DND-41 (cell line): ENCODE results near the gene MLLT6.

Experiments used
- ATAC-seq: fragments of 200-7000 bp; cut with Tn5 transposase; 3 replicates; pipeline ENCODE4 v1.9.1; 2021; ENCODE audit warnings: low read depth; ENCODE audit not compliant: insufficient read depth
- DNase-seq: peaks from one replicate; pipeline ENCODE4 v3.0.0-alpha.2; 2020
- H2AFZ ChIP-seq: 2 replicates; pipeline ENCODE4 v1.6.0; 2012; ENCODE audit warnings: low read depth, low read length
- H3K27ac ChIP-seq: 2 replicates; pipeline ENCODE4 v1.5.1; 2012; ENCODE audit warnings: low read length, inconsistent platforms
- H3K27me3 ChIP-seq: fragments of 200-600 bp; sonication (generic); 2 replicates; pipeline ENCODE4 v1.6.0; 2012; ENCODE audit warnings: low read length, mild to moderate bottlenecking, inconsistent platforms; ENCODE audit not compliant: insufficient read depth, poor library complexity
- H3K36me3 ChIP-seq: 2 replicates; pipeline ENCODE4 v1.5.1; 2012; ENCODE audit warnings: low read length, inconsistent platforms; ENCODE audit not compliant: insufficient read depth
- H3K4me1 ChIP-seq: 2 replicates; pipeline ENCODE4 v1.5.1; 2012; ENCODE audit warnings: mild to moderate bottlenecking, low read length; ENCODE audit not compliant: insufficient read depth
- H3K4me2 ChIP-seq: 2 replicates; pipeline ENCODE4 v1.6.0; 2012; ENCODE audit warnings: mild to moderate bottlenecking, moderate library complexity, low read length, inconsistent platforms; ENCODE audit not compliant: insufficient read depth
- H3K4me3 ChIP-seq, 2 experiments: fragments of 200-600 bp in 1 of 2; shearing (Covaris generic) in 1 of 2; 2 replicates each; pipeline ENCODE4 v1.5.1; 2012 to 2016; ENCODE audit warnings: inconsistent platforms in 2 of 2, low read length in 2 of 2, mild to moderate bottlenecking in 2 of 2, low read depth in 1 of 2, moderate library complexity in 1 of 2
- H3K79me2 ChIP-seq: 2 replicates; pipeline ENCODE4 v1.6.0; 2012; ENCODE audit warnings: low read length, inconsistent platforms; ENCODE audit not compliant: insufficient read depth
- H3K9ac ChIP-seq: 2 replicates; pipeline ENCODE4 v1.6.0; 2012; ENCODE audit warnings: low read depth, mild to moderate bottlenecking, inconsistent platforms, low read length, moderate library complexity
- H3K9me3 ChIP-seq: 2 replicates; pipeline ENCODE4 v1.5.1; 2012; ENCODE audit warnings: low read length, moderate library complexity, mild to moderate bottlenecking, inconsistent platforms; ENCODE audit not compliant: insufficient read depth, severe bottlenecking
- H4K20me1 ChIP-seq: 2 replicates; pipeline ENCODE4 v1.6.0; 2012; ENCODE audit warnings: low read length; ENCODE audit not compliant: insufficient read depth
- EZH2 ChIP-seq: IDR thresholded peaks from 3 replicates; pipeline ENCODE4 v1.6.1; 2012; ENCODE audit warnings: borderline replicate concordance, low read depth, mild to moderate bottlenecking, moderate library complexity, low read length, inconsistent platforms; ENCODE audit not compliant: severe bottlenecking
- TF ChIP-seq, protein P1 (sequence below): IDR thresholded peaks from 2 replicates; pipeline ENCODE4 v1.5.1; 2012; ENCODE audit warnings: borderline replicate concordance, low read length, moderate library complexity, mild to moderate bottlenecking; ENCODE audit not compliant: poor library complexity, severe bottlenecking; ENCODE audit errors: extremely low read depth

The MLLT6 gene

DNA sequence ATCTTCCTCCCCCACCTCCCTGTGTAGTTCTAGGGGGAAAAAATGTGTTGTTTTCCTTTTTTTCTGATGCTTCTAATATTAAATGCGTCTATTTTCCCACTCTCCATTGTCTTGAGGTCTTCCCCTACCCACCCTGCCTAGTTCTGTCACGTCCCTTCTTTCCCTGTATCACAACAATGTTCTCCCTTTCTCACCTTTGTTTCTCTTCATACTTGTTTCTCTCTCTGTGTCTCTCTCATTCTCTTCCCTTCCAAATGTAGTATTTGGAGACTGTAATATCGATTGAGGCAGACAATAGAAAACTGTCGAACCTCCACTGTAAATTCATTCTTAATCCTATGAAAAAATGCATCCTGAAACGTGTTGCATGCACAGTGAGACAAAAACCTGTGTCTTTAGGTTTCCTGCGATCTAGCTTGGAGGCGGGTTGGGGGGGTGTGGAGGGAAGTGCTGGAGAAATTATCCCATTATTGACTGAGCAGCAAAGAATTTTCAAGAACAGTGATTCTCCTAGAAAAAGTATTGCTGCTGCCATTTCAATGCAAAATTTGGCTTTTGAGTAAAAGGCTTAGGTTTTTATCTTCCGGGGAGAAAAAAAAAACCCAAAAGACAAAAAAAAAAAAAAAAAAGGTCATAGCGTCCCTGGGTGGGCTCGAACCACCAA, 46.2 kb downstream of the MLLT6 start:
- no peak for ATAC-seq
- DNase-seq = peak; percentile 49
- Histone ChIP-seq H3K4me3 (peak overlapping the region; percentile 37 to 88; a peak in 3 of 4 replicates), H3K27me3 (no peaks in the 10 kb centered on the region), H3K27ac (peak overlapping the region; percentile 86), H3K4me1 (peaks cover 62% of the 10 kb centered on the region), H3K36me3 (peaks cover 28% of the 10 kb centered on the region), H2AFZ (peak overlapping the region; percentile 66), H3K4me2 (peak overlapping the region; percentile 92), H4K20me1 (peaks cover 22% of the 10 kb centered on the region), H3K9me3 (no peaks in the 10 kb centered on the region), H3K79me2 (peaks cover 53% of the 10 kb centered on the region), H3K9ac (peak overlapping the region; percentile 67)
- TF ChIP-seq, protein P1, sequence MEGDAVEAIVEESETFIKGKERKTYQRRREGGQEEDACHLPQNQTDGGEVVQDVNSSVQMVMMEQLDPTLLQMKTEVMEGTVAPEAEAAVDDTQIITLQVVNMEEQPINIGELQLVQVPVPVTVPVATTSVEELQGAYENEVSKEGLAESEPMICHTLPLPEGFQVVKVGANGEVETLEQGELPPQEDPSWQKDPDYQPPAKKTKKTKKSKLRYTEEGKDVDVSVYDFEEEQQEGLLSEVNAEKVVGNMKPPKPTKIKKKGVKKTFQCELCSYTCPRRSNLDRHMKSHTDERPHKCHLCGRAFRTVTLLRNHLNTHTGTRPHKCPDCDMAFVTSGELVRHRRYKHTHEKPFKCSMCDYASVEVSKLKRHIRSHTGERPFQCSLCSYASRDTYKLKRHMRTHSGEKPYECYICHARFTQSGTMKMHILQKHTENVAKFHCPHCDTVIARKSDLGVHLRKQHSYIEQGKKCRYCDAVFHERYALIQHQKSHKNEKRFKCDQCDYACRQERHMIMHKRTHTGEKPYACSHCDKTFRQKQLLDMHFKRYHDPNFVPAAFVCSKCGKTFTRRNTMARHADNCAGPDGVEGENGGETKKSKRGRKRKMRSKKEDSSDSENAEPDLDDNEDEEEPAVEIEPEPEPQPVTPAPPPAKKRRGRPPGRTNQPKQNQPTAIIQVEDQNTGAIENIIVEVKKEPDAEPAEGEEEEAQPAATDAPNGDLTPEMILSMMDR = no peak
- no peak for TF ChIP-seq EZH2

DNA sequence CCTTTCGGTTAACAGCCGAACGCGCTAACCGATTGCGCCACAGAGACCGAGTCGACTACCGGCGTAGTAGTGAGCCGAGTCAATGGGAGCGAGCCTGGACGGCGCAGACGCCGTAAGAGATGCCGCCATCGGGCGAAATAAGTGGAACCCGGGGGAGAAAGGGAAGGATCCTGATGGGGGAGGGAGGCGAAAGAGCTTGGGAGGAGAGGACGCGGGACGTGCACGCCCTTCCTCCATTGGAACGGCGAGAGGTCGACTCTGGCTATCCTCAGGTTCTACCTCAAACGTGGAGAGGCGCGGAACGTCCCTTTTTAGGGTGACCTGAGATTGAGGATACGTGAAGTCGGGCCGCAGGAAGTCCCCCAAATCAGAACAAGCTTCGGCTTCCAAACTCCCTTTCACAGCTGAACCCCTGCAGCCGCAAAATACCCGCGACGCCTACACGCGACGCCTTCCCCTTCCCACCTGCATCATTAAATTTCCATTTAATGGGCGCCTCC, 46.8 kb downstream of the MLLT6 start:
- ATAC-seq (peak; percentile 9; the same call in 1 of the 3 replicates), DNase-seq (peak; percentile 84)
- H3K4me3 ChIP-seq = peak overlapping the region; percentile 37 to 88; a peak in 3 of 4 replicates
- peaks cover 56% of the 10 kb centered on the region for H3K4me1 ChIP-seq
- peaks cover 34% of the 10 kb centered on the region for H3K36me3 ChIP-seq
- H3K9me3 ChIP-seq = no peaks in the 10 kb centered on the region
- H3K79me2 ChIP-seq = peaks cover 51% of the 10 kb centered on the region
- peak overlapping the region; percentile 92 for H3K4me2 ChIP-seq
- peaks cover 16% of the 10 kb centered on the region for H4K20me1 ChIP-seq
- H2AFZ ChIP-seq = peak overlapping the region; percentile 96
- peak overlapping the region; percentile 67 for H3K9ac ChIP-seq
- peak overlapping the region; percentile 86 for H3K27ac ChIP-seq
- H3K27me3 ChIP-seq = no peaks in the 10 kb centered on the region
- TF ChIP-seq, protein P1 = no peak
- no peak for TF ChIP-seq EZH2

DNA sequence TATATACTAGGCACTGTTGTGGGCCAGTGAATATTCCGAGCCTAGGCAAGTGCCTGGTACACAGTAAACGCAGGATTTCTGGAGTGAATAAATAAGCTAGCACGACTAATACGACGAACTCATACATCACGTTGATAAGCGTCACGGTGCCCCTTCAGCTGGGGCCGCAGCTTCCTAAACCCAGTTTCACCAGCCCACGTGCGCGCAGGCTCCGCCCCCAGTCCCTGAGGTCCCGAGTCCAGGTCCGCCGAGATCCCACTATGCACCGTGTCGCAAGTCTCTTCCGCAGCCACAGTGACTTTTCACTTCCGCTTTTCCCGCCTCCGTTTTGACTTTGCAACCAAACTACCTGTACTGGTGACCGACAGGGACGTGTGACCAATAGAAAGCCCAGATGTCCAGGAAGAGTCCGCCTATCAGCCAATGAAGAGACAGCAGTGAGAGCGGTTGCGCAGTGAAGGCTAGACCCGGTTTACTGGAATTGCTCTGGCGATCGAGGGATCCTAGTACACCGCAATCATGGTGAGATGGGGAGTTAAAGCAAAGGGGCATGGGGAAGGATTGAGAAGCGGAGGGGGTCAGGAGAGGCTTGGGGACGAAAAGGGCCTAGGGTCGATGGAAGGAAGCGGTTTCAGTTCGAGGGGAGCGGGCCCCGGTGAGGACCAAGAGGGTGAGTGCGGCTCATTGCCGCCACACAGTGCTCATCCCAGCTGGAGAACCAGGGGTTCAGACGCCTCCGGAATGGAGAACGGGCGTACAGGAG, 47.4 kb downstream of the MLLT6 start, which contains the start of gene PSMB3:
PSMB3 (plus strand) TSS at position 434 of the 763 bp plus-strand sequence; CDS start at position 520, 86 bp downstream.
- H3K4me2 ChIP-seq = peak within 1 kb of the TSS; percentile 93
- peak within 1 kb of the TSS; percentile 37 to 88; a peak in 3 of 4 replicates for H3K4me3 ChIP-seq
- DNase-seq (peak; percentile 99), ATAC-seq (peak; percentile 89)
- TF ChIP-seq, protein P1 = no peak
- TF ChIP-seq EZH2 = no peak
- H3K79me2 ChIP-seq = peaks cover 47% of the 10 kb centered on the region
- H2AFZ ChIP-seq = peak within 1 kb of the TSS; percentile 96
- no peaks in the 10 kb centered on the region for H3K9me3 ChIP-seq
- H3K36me3 ChIP-seq = peaks cover 41% of the 10 kb centered on the region
- peaks cover 52% of the 10 kb centered on the region for H3K4me1 ChIP-seq
- H3K9ac ChIP-seq = peak within 1 kb of the TSS; percentile 80
- H3K27ac ChIP-seq = peak within 1 kb of the TSS; percentile 93
- peaks cover 15% of the 10 kb centered on the region for H4K20me1 ChIP-seq
- no peaks in the 10 kb centered on the region for H3K27me3 ChIP-seq
